Measurements from ENCODE around the gene DIAPH2. TPM values are rescaled to one million over a fixed set of nuclear protein-coding genes. Genes with fewer than 3 reads are reported as not detected.

DIAPH2 gene
- total RNA-seq = 10 to 100 TPM; 12.1 to 41.6 (median 29.1) TPM

GRCh38 chrX:96684339-96685209 lies at the start of gene DIAPH2:
TSS of gene DIAPH2 (plus strand) at chrX:96684842.
- no peaks in the 10 kb centered on the region for H3K36me3 ChIP-seq
- H3K4me1 ChIP-seq = peaks cover 3 to 10% of the 10 kb centered on the region in 2 donors
- intact Hi-C loops (cut with DNase I; ENCODE audit: low total_unique reads) (loop anchor here (5.0 kb wide), 1 partner anchor 122 kb away; no protein-coding TSS in a partner anchor), in situ Hi-C loops (cut with MboI; ENCODE audit: low sequenced_read_pairs in 4 of 4) (no loop called here)
- H3K27ac ChIP-seq = peak within 1 kb of the TSS; percentile 86 to 90 (median 87)
- no peaks in the 10 kb centered on the region for H3K27me3 ChIP-seq
- no peaks in the 10 kb centered on the region for H3K9me3 ChIP-seq
- TF ChIP-seq POLR2A (IDR thresholded peaks at IDR 0.05) (peak; percentile 59 to 60), CTCF (IDR thresholded peaks at IDR 0.05 in 4 of 5, conservative IDR thresholded peaks at IDR 0.05 in 1 of 5) (peak in 3 of 5 experiments; percentile 19 to 41 (median 41))
- DNase-seq (peak; percentile 64 to 79), ATAC-seq (peak; percentile 83 to 90)
- H3K4me3 ChIP-seq = peak within 1 kb of the TSS; percentile 71 to 82 (median 80)

- Histone ChIP-seq H3K4me1 (no peaks in the 10 kb centered on the region), H3K9me3 (no peaks in the 10 kb centered on the region), H3K27ac (no peak overlapping the region), H3K36me3 (no peaks in the 10 kb centered on the region), H3K27me3 (no peaks in the 10 kb centered on the region), H3K4me3 (no peak overlapping the region)
- in situ Hi-C loops (cut with MboI; ENCODE audit: low sequenced_read_pairs in 4 of 4) = no loop called here
- intact Hi-C loops (cut with DNase I; ENCODE audit: low total_unique reads) = no loop called here
- no peak for DNase-seq
- ATAC-seq = no peak
- TF ChIP-seq CTCF (IDR thresholded peaks at IDR 0.05 in 4 of 5, conservative IDR thresholded peaks at IDR 0.05 in 1 of 5) = no peak
- TF ChIP-seq POLR2A (IDR thresholded peaks at IDR 0.05) = no peak
Observed at GRCh38 chrX:96650023-96650422, 34.6 kb upstream of the DIAPH2 start.

GRCh38 chrX:96655947-96656623 lies 28.6 kb upstream of the DIAPH2 start:
- intact Hi-C loops (cut with DNase I; ENCODE audit: low total_unique reads) = no loop called here
- DNase-seq (no peak), ATAC-seq (no peak)
- Histone ChIP-seq H3K27ac (no peak overlapping the region), H3K36me3 (no peaks in the 10 kb centered on the region), H3K9me3 (no peaks in the 10 kb centered on the region), H3K27me3 (no peaks in the 10 kb centered on the region), H3K4me3 (no peak overlapping the region), H3K4me1 (no peaks in the 10 kb centered on the region)
- in situ Hi-C loops (cut with MboI; ENCODE audit: low sequenced_read_pairs in 4 of 4) = no loop called here
- TF ChIP-seq POLR2A (IDR thresholded peaks at IDR 0.05) (no peak), CTCF (IDR thresholded peaks at IDR 0.05 in 4 of 5, conservative IDR thresholded peaks at IDR 0.05 in 1 of 5) (no peak)

- TF ChIP-seq POLR2A (IDR thresholded peaks at IDR 0.05) (no peak), CTCF (IDR thresholded peaks at IDR 0.05 in 4 of 5, conservative IDR thresholded peaks at IDR 0.05 in 1 of 5) (no peak)
- H3K36me3 ChIP-seq = no peaks in the 10 kb centered on the region
- ATAC-seq = no peak
- no peak overlapping the region for H3K4me3 ChIP-seq
- peaks cover 0 to 6% of the 10 kb centered on the region in 2 donors for H3K4me1 ChIP-seq
- DNase-seq = no peak
- no peak overlapping the region for H3K27ac ChIP-seq
- no peaks in the 10 kb centered on the region for H3K27me3 ChIP-seq
- H3K9me3 ChIP-seq = no peaks in the 10 kb centered on the region
- in situ Hi-C loops (cut with MboI; ENCODE audit: low sequenced_read_pairs in 4 of 4) = no loop called here
- intact Hi-C loops (cut with DNase I; ENCODE audit: low total_unique reads) = no loop called here
Observed at GRCh38 chrX:96682516-96682915, 2.1 kb upstream of the DIAPH2 start.
